ENCODE results near the gene TMEM132D.

TMEM132D gene

GRCh38 chr12:129651951-129652350 lies 251.9 kb downstream of the TMEM132D start:
- no peak for DNase-seq

GRCh38 chr12:129641926-129642325 lies 261.9 kb downstream of the TMEM132D start:
- DNase-seq = no peak

GRCh38 chr12:129635021-129635685 lies 268.7 kb downstream of the TMEM132D start:
- DNase-seq = no peak

GRCh38 chr12:129631316-129631715 lies 272.5 kb downstream of the TMEM132D start:
- DNase-seq = no peak

GRCh38 chr12:129629901-129630300 lies 273.9 kb downstream of the TMEM132D start:
- peak in 1 of 5 experiments; percentile 3 for DNase-seq

- DNase-seq = no peak
These were observed 281.3 kb downstream of the TMEM132D start for GRCh38 chr12:129622566-129622965.

- DNase-seq = no peak
These were observed 284.6 kb downstream of the TMEM132D start for GRCh38 chr12:129619271-129619670.

GRCh38 chr12:129617849-129618248 lies 286.0 kb downstream of the TMEM132D start:
- DNase-seq = no peak

GRCh38 chr12:129615001-129615400 lies 288.8 kb downstream of the TMEM132D start:
- no peak for DNase-seq

GRCh38 chr12:129614221-129614885 lies 289.5 kb downstream of the TMEM132D start:
- no peak for DNase-seq

GRCh38 chr12:129613314-129613713 lies 290.5 kb downstream of the TMEM132D start:
- DNase-seq = no peak

GRCh38 chr12:129610601-129611120 lies 293.2 kb downstream of the TMEM132D start:
- no peak for DNase-seq

GRCh38 chr12:129607756-129608155 lies 296.1 kb downstream of the TMEM132D start:
- DNase-seq = no peak

- DNase-seq = no peak
These were observed 296.5 kb downstream of the TMEM132D start for GRCh38 chr12:129607301-129607700.

- no peak for DNase-seq
These were observed 297.6 kb downstream of the TMEM132D start for GRCh38 chr12:129606239-129606638.

GRCh38 chr12:129605666-129606065 lies 298.2 kb downstream of the TMEM132D start:
- DNase-seq = no peak

GRCh38 chr12:129604506-129604905 lies 299.3 kb downstream of the TMEM132D start:
- no peak for DNase-seq

- DNase-seq = no peak
These were observed 304.4 kb downstream of the TMEM132D start for GRCh38 chr12:129599406-129599805.

GRCh38 chr12:129594098-129594497 lies 309.7 kb downstream of the TMEM132D start:
- DNase-seq = no peak

GRCh38 chr12:129592449-129592848 lies 311.4 kb downstream of the TMEM132D start:
- no peak for DNase-seq

- no peak for DNase-seq
These were observed 314.3 kb downstream of the TMEM132D start for GRCh38 chr12:129589503-129589902.

- DNase-seq = no peak
These were observed 315.7 kb downstream of the TMEM132D start for GRCh38 chr12:129588142-129588541.

GRCh38 chr12:129585296-129585695 lies 318.5 kb downstream of the TMEM132D start:
- no peak for DNase-seq

GRCh38 chr12:129579879-129580278 lies 323.9 kb downstream of the TMEM132D start:
- DNase-seq = no peak

Data from T-helper 2 cell (primary cell).